ENCODE data around the gene UTP4. TPM values are rescaled to one million over a fixed set of nuclear protein-coding genes. Genes with fewer than 3 reads are reported as not detected.
"Not testable (repeated sequence)": the region's sequence is repeated elsewhere in the genome, so short reads cannot be mapped to it uniquely, and the experiment has no call there.

UTP4 gene
- total RNA-seq, 1 donor from 2014 or later = 40.1 TPM

GRCh38 chr16:69124406-69124805, 8.0 kb upstream of the UTP4 start:
- intact Hi-C loops (cut with DNase I) = loop anchor here (10.0 kb wide), 1 partner anchor 600 kb away; no protein-coding TSS in a partner anchor
- DNase-seq (ENCODE audit: low spot score); ATAC-seq: not testable (repeated sequence)

- intact Hi-C loops (cut with DNase I) = loop anchor here (10.0 kb wide), 1 partner anchor 600 kb away; no protein-coding TSS in a partner anchor
Measured at GRCh38 chr16:69124961-69125360, 7.5 kb upstream of the UTP4 start.

GRCh38 chr16:69126221-69126620, 6.2 kb upstream of the UTP4 start:
- intact Hi-C loops (cut with DNase I) = loop anchor here (10.0 kb wide), 1 partner anchor 601 kb away; no protein-coding TSS in a partner anchor
- DNase-seq (ENCODE audit: low spot score) = no peak
- no peak for ATAC-seq

More at GRCh38 chr16:69124961-69125360, 7.5 kb upstream of the UTP4 start:
- DNase-seq (ENCODE audit: low spot score); ATAC-seq: not testable (repeated sequence)

GRCh38 chr16:69126801-69127200, 5.6 kb upstream of the UTP4 start:
- not testable (repeated sequence) for ATAC-seq
- intact Hi-C loops (cut with DNase I) = loop anchor here (10.0 kb wide), 1 partner anchor 602 kb away; no protein-coding TSS in a partner anchor
- peak; percentile 14 for DNase-seq (ENCODE audit: low spot score)

GRCh38 chr16:69127966-69128510, 4.4 kb upstream of the UTP4 start:
- ATAC-seq (no peak), DNase-seq (ENCODE audit: low spot score) (peak; percentile 47)
- intact Hi-C loops (cut with DNase I) = loop anchor here (10.0 kb wide), 1 partner anchor 603 kb away; no protein-coding TSS in a partner anchor

- DNase-seq (ENCODE audit: low spot score) = no peak
- intact Hi-C loops (cut with DNase I) = no loop called here
- no peak for ATAC-seq
Measured at GRCh38 chr16:69130461-69130860, 2.0 kb upstream of the UTP4 start.

- intact Hi-C loops (cut with DNase I) = no loop called here
- ATAC-seq (peak; percentile 10), DNase-seq (ENCODE audit: low spot score) (no peak)
Measured at GRCh38 chr16:69131167-69131838, 1.1 kb upstream of the UTP4 start.

GRCh38 chr16:69131839-69132423, 518 bp upstream of the UTP4 start:
- intact Hi-C loops (cut with DNase I) = no loop called here
- DNase-seq (ENCODE audit: low spot score) = peak; percentile 91
- peak; percentile 82 for ATAC-seq

GRCh38 chr16:69133373-69133954, 1.0 kb downstream of the UTP4 start:
- intact Hi-C loops (cut with DNase I) = no loop called here
- no peak for DNase-seq (ENCODE audit: low spot score)
- no peak for ATAC-seq

- intact Hi-C loops (cut with DNase I) = no loop called here
- DNase-seq (ENCODE audit: low spot score) (no peak), ATAC-seq (no peak)
Measured at GRCh38 chr16:69138608-69139007, 6.2 kb downstream of the UTP4 start.

- DNase-seq (ENCODE audit: low spot score); intact Hi-C loops (cut with DNase I); ATAC-seq: not testable (repeated sequence)
Measured at GRCh38 chr16:69139464-69139863, 7.0 kb downstream of the UTP4 start.

- ATAC-seq (no peak), DNase-seq (ENCODE audit: low spot score) (no peak)
- intact Hi-C loops (cut with DNase I) = no loop called here
Measured at GRCh38 chr16:69141014-69141413, 8.6 kb downstream of the UTP4 start.

- ATAC-seq (no peak), DNase-seq (ENCODE audit: low spot score) (no peak)
- intact Hi-C loops (cut with DNase I) = no loop called here
Measured at GRCh38 chr16:69141936-69142335, 9.5 kb downstream of the UTP4 start.

- intact Hi-C loops (cut with DNase I) = no loop called here
- no peak for ATAC-seq
- no peak for DNase-seq (ENCODE audit: low spot score)
Measured at GRCh38 chr16:69143116-69143515, 10.7 kb downstream of the UTP4 start.

- ATAC-seq = no peak
- DNase-seq (ENCODE audit: low spot score) = no peak
- intact Hi-C loops (cut with DNase I) = no loop called here
Measured at GRCh38 chr16:69145658-69146057, 13.2 kb downstream of the UTP4 start.

- not testable (repeated sequence) for ATAC-seq; DNase-seq (ENCODE audit: low spot score)
- intact Hi-C loops (cut with DNase I) = loop anchor here (5.0 kb wide), 1 partner anchor 138 kb away; no protein-coding TSS in a partner anchor
Measured at GRCh38 chr16:69149621-69150020, 17.2 kb downstream of the UTP4 start.

- DNase-seq (ENCODE audit: low spot score) (no peak), ATAC-seq (peak; percentile 95)
- intact Hi-C loops (cut with DNase I) = loop anchor here (5.0 kb wide), 1 partner anchor 137 kb away; no protein-coding TSS in a partner anchor
Measured at GRCh38 chr16:69150146-69150865, 17.9 kb downstream of the UTP4 start.

- intact Hi-C loops (cut with DNase I) = no loop called here
- ATAC-seq (no peak), DNase-seq (ENCODE audit: low spot score) (no peak)
Measured at GRCh38 chr16:69157196-69157595, 24.7 kb downstream of the UTP4 start.

GRCh38 chr16:69160192-69160591, 27.7 kb downstream of the UTP4 start:
- intact Hi-C loops (cut with DNase I) = no loop called here
- ATAC-seq (no peak), DNase-seq (ENCODE audit: low spot score) (no peak)

All from sciatic nerve (tissue), 2 donors.